Muscle of back (tissue), 11 donors: ENCODE results near the gene KRTAP4-2. TPM values are rescaled to one million over a fixed set of nuclear protein-coding genes. Genes with fewer than 3 reads are reported as not detected.
A peak's percentile ranks its signal among the peaks of the same experiment; 100 is the strongest.
"Not testable (repeated sequence)": the region's sequence is repeated elsewhere in the genome, so short reads cannot be mapped to it uniquely, and the experiment has no call there.

Experiments
- DNase-seq, 3 donors: peaks; one replicate each; pipeline versions ENCODE4 v3.0.0 to v3.0.0-alpha.2; 2013
- polyA plus RNA-seq, 10 donors: library from polyadenylated mRNA; unstranded; fragments of 120-200 nt; gene quantifications; one replicate each; pipeline ENCODE4 v1.2.1, GENCODE V29; 2013; ENCODE audit not compliant: insufficient read length in 10 of 10

KRTAP4-2 gene
- polyA plus RNA-seq, 10 donors, result not detected

DNA sequence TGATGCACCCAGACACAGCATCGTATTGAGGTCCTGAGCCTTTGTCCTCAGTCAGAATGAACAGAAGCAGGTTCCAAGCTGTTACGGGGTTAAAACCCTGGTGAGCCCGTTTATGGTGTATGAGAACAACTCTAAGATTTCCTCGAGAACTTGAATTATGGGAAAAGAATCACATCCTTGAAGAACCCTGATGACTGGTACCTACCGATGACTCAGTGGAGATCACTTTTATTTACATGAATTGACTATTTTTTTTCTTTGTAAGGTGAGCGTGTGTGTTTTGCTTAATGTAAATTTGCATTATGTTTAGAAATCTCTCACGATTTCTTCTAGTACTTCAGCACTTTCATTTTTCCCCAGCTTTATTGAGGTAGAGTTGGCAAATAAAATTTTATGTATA lies 14.2 kb downstream of the KRTAP4-2 start:
- no peak for DNase-seq

DNA sequence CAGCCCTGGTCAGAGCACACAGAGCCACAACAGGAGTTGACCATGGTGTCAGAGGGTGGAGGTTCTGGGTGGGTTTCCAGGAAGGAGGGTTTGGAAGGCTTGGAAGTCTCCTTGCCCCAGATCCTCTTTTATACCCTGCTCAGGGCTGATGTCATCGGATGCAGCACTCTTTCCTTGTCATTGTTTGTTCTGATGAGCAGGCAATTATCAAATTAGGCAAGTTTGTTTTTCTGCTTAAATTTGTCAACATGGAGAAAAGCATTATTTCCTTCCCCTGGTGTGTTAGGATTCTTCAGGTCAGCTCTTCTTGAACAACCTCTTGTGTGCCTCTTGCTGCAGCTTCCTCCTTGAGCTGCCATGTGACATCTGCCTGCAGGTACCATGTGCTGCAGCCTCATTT lies 17.4 kb downstream of the KRTAP4-2 start, which contains the start of gene KRTAP4-4:
Gene KRTAP4-4 (minus strand): TSS at position 101 of the 400 bp plus-strand sequence. CDS start 57 bp downstream, at position 44.
- DNase-seq, result no peak

DNA sequence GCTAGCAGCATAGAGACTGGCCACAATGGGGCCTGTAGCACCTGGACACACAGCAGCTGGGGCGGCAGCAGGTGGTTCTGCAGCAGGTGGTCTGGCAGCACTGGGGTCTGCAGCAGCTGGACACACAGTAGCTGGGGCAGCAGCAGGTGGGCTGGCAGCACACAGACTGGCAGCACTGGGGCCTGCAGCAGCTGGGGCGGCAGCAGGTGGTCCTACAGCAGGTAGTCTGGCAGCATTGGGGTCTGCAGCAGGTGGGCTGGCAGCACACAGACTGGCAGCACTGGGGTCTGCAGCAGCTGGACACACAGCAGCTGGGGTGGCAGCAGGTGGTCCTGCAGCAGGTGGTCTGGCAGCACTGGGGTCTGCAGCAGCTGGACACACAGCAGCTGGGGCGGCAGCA lies 17.8 kb downstream of the KRTAP4-2 start:
- not testable (repeated sequence) for DNase-seq

DNA sequence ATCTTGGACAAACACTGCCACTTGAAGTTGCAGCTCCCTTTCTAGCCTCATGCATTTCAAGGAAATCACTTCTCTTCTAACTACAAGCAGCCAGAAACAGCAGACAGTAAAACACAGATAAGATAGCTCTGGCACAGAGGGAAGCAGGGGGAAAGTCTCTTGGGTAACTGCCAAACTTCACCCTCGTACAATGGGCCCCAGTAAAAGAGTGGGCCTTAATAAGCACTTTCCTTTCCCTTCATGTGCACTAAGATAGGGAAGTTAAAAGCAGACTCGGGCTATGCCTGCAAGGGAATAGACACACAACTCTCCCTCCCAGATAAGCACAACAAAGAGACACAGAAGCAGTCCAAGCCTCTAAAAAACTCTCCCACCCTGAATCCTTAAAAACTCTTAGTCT lies 24.2 kb downstream of the KRTAP4-2 start:
- DNase-seq, result peak in 1 of 3 donors; percentile 11

DNA sequence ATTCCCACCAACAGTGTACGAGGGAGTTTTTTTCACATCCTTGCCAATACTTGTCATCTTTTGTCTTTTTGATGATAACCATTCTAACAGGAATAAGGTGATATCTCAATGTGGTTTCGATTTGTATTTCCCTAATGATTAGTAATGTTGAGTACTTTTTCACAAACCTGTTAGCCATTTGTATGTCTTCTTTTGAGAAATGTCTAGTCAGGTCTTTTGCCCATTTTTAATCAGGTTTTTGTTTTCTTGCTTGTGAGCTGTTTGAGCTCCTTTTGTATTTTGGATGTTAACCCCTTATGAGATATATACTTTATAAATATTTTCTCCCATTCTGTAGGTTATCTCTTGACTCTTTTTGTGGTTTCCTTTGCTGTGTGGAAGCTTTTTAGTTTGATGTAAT lies 26.5 kb downstream of the KRTAP4-2 start:
- no peak for DNase-seq

DNA sequence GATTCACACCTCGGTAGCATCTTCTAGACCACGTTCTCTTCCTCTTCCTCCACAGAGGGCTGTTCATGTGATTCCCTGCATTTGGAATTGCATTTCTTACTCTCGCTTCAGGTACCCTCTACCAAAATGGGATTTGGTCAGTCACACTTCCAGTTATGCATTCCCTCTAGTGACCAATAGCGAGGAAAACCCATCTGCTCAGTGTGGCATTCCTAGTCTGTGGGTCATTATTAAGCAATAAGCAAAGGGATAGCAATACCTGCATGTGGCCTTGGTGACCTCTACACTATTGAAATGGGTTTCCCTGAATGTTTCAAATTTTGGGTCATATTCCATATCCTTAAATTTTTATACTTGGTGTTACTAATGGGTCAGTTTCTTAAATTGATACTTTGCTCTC lies 28.0 kb downstream of the KRTAP4-2 start:
- DNase-seq, result no peak

DNA sequence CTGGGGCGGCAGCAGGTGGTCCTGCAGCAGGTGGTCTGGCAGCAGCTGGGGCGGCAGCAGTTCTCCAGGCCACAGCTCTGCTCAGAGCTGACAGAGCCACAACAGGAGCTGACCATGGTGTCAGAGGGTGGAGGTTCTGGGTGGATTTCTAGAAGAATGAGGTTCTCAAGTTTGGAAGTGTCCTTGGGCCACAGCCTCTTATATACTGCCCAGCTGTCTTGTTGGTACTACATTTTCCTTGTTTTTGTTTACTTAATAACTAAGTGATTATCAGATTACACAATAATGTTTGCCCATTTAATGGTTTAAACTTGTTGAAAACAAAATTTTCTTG lies 28.4 kb downstream of the KRTAP4-2 start, which contains the start of gene KRTAP4-5:
Gene KRTAP4-5 (minus strand): TSS at position 174 of the 334 bp plus-strand sequence. CDS start 58 bp downstream, at position 116.
- DNase-seq, result no peak

DNA sequence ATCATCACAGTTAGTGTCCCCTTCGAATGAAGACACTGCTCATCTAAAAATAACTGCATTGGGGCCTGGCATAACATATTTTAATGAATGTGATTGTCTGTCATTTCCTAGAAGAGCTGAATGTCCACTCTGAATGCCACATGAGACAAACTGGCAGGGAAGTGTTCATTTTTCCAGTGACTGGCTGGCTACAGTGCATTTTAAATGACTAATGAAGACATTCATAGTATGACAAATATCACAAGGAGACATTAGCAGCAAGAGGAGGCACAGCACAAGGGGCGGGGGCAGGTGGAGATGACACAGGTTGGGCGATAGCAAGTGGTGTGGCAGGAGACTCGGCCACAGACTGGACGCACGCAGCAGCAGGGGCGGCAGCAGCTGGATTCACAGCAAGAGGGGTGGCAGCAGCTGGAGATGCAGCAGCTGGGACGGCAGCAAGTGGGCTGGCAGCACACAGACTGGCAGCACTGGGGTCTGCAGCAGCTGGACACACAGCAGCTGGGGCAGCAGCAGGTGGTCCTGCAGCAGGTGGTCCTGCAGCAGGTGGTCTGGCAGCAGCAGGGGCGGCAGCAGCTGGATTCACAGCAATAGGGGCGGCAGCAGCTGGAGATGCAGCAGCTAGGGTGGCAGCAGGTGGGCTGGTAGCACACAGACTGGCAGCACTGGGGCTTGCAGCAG lies 28.9 kb downstream of the KRTAP4-2 start:
- not testable (repeated sequence) for DNase-seq

DNA sequence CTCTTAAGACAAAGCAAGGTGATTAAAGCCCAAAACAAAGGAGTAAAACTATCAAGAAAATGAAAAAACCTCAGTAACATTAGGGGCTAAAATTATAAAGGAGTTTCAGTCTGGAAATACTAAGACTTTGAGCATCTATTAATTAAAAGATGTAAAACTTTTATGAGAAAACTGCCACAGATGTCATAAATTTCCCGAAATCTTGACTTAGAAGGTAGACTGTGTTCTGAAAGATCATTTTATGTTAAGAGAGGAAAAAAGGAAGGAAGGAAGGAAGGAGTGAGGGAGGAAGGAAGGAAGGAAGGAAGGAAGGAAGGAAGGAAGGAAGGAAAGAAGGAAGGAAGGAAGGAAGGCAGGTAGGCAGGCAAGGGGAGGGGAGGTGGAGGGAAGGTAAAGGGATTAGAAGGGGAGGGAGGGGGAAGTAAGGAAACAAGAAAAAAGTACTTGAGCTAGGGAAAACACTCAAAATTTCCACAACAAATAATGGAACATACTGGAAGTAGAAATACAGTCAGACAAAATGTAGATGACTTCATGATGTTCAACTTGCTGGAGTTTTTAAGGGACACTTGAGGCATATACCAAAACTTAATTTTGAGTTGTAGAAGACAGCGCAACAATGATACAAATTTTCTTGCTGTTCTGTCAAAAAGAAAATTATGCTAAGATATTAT lies 30.4 kb downstream of the KRTAP4-2 start:
- DNase-seq, result no peak

DNA sequence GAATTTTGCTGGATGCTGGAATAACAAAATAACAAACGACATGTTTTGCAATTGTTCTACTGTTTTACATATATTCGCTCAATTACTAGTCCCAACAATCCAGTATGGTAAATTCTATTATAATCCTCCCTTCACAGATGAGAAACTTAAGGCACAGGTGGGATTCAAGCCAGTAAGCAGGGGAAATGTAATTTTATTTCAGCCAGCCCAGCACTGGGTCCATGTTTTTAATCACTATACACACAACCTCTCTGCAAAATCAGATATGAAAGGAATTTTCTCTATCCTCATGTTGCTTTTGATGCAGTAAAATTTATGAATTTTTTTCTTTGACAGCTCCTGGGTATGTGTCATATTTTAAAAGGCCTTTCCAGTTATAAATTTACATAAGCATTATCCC lies 32.8 kb downstream of the KRTAP4-2 start:
- DNase-seq, result no peak

DNA sequence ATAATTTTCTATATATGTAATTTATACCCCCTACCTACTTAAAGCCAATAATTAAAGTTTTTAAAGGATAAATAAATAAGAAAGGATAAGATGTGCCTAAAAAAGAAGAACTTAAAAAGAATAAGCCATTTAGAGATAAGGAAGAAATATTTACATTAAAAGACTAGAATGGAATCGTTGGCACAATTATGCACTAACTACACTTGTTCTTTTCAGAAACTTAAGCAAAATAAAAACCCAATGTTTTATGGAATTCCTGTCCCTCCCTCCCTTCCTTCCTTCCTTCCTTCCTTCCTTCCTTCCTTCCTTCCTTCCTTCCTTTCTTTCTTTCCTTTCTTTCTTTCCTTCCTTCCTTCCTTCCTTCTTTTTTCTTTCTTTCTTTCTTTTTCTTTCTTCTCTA lies 33.2 kb downstream of the KRTAP4-2 start:
- no peak for DNase-seq

DNA sequence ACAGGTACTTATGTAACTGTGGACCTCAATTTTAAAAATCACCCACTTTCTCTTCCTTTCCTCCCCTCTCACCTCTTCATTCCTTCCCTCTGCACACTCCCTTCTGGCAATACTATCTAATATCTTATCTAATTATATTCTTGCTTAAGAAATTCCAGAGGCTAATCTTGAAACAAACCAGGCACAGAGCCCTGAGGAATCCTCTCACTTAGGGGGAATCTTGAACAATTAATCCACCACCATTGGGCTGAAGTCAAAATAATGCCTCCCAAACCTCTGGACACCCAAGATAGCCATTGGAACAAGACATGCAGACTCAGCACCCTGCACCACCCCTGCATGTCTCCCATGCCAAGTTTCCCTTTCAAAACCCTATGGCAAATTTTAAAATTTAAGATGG lies 36.7 kb downstream of the KRTAP4-2 start:
- DNase-seq, result no peak

DNA sequence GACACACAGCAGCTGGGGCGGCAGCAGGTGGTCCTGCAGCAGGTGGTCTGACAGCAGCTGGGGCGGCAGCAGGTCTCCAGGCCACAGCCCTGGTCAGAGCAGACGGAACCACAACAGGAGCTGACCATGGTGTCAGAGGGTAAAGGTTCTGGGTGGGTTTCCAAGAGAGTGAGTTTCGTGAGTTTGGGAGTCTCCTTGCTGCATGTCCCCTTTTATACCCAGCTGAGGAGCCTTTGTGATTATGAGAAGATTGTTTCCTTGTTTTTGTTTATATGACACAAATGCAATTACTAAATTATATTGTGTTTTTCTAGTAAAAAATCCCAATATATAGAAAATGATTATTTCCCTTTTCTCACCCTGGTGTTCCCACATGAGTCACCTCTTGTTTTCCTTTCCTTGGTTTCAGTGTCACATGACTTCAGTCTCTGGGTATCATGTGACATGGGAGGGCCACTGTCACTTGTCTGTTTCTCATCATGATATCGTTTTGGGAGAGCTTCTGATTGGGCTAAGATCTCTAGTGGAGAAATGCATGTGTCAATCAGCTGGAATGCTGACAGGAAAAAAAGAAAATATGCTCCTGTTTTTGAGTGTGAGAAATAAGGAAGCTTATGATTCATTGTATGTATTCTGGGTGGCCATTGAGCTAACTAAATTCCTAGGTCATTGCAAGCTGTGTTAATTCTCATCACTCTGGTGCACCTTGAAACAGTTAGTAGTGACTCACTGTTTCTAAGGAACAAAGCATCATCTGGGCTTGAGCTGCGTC lies 37.5 kb downstream of the KRTAP4-2 start, which contains the start of gene KRTAP4-6:
Gene KRTAP4-6 (minus strand): TSS at position 185 of the 772 bp plus-strand sequence. CDS start 57 bp downstream, at position 128.
- peak in 1 of 3 donors; percentile 90 for DNase-seq

DNA sequence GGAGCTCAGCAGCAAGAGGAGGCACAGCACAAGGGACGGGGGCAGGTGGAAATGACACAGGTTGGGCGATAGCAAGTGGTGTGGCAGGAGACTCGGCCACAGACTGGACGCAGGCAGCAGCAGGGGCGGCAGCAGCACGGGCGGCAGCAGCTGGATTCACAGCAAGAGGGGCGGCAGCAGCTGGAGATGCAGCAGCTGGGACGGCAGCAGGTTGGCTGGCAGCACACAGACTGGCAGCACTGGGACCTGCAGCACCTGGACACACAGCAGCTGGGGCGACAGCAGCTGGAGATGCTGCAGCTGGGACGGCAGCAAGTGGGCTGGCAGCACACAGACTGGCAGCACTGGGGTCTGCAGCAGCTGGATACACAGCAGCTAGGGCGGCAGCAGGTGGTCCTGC lies 38.2 kb downstream of the KRTAP4-2 start:
- not testable (repeated sequence) for DNase-seq

DNA sequence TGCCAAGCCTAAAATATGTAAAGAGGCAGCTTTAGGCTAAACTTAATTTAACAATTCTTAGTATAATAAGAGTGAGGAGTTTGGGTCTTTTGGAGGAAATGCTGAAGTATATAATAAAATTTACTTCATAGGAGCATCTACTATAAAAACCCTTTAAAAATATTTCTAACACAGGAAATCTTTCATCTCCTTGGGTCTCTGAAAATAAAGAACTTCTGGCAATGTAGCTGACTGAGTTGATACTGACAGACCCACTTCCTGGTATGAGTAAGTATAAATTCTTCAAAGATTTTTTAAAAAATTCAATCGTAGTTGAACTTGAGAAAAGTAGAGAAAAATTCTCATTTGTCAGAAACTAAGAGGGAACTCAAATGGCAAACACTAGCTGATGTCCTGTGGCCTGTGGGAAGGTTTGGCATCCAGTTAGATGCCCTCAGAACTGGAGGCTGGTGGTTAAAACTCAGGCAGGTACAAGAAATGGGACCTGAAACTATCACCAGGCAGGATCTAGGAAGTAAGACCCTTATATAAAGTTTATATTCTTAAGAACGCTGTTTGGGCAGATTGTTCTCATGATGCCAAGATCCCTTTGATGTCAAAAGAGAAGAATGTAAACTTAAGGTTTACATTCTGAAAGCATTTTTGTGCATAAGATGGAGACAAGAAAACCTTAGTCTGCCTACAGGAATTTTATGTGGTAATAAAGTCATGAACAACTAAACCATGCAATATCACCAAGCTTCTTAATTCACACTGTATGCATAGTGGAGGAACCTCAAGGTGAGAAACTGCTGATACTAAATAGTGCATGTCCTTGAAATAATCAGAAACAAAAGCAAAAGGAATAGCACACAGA lies 43.9 kb downstream of the KRTAP4-2 start:
- no peak for DNase-seq

DNA sequence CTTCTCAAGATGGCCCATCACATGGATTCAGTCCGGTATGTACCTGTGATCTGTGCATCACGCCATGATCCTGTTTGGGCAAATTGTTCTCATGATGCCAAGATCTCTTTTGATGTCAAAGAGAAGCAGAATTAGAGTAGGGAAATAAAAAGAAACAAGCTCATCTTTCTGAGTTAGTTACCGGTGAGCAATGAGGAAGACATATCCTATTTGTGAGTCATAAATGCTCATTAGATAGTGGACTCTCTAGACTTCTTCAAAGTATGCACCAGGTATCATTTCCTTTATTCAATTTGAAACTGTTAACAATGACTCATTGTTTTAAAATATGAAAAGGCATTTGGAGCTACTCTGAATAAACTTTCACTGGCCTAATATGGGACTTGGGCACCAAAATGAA lies 46.0 kb downstream of the KRTAP4-2 start:
- DNase-seq, result no peak

Other genes with a start within 250 kb of the KRTAP4-2 start
- 1 to 10 TPM in 2 of 10 donors, under 1 TPM in 5, not detected in 3; 0.16 to 2.7 (median 0.22) TPM for gene KRT23, start 240.6 kb downstream of the KRTAP4-2 start, polyA plus RNA-seq
- 1 to 10 TPM; 2.9 to 9.6 (median 5.2) TPM for gene KRT39, start 211.3 kb downstream of the KRTAP4-2 start, polyA plus RNA-seq
- gene KRT40, start 193.9 kb downstream of the KRTAP4-2 start, polyA plus RNA-seq, result 10 to 100 TPM in 6 of 10 donors, 1 to 10 TPM in 4; 3.5 to 18.2 (median 10.4) TPM
- not detected for gene KRTAP3-3, start 184.1 kb downstream of the KRTAP4-2 start, polyA plus RNA-seq
- gene KRTAP3-2, start 178.3 kb downstream of the KRTAP4-2 start, polyA plus RNA-seq, result under 1 TPM in 9 of 10 donors, not detected in 1; 0.29 to 0.91 (median 0.58) TPM
- not detected for gene KRTAP3-1, start 169.1 kb downstream of the KRTAP4-2 start, polyA plus RNA-seq
- gene KRTAP1-5, start 151.0 kb downstream of the KRTAP4-2 start, polyA plus RNA-seq, result not detected
- not detected for gene KRTAP1-4, start 148.0 kb downstream of the KRTAP4-2 start, polyA plus RNA-seq
- under 1 TPM in 1 of 10 donors, not detected in 9; 0.25 TPM for gene KRTAP1-3, start 143.3 kb downstream of the KRTAP4-2 start, polyA plus RNA-seq
- not detected for gene KRTAP1-1, start 136.8 kb downstream of the KRTAP4-2 start, polyA plus RNA-seq
- gene KRTAP2-1, start 130.9 kb downstream of the KRTAP4-2 start, polyA plus RNA-seq, result not detected
- not detected for gene KRTAP2-2, start 123.0 kb downstream of the KRTAP4-2 start, polyA plus RNA-seq
- not detected for gene KRTAP2-3, start 118.1 kb downstream of the KRTAP4-2 start, polyA plus RNA-seq
- not detected for gene KRTAP2-4, start 112.3 kb downstream of the KRTAP4-2 start, polyA plus RNA-seq
- gene KRTAP4-7, start 94.1 kb downstream of the KRTAP4-2 start, polyA plus RNA-seq, result not detected
- gene KRTAP4-8, start 80.1 kb downstream of the KRTAP4-2 start, polyA plus RNA-seq, result not detected
- not detected for gene KRTAP4-16, start 76.0 kb downstream of the KRTAP4-2 start, polyA plus RNA-seq
- not detected for gene KRTAP4-9, start 72.8 kb downstream of the KRTAP4-2 start, polyA plus RNA-seq
- not detected for gene KRTAP4-11, start 59.8 kb downstream of the KRTAP4-2 start, polyA plus RNA-seq
- not detected for gene KRTAP4-12, start 54.0 kb downstream of the KRTAP4-2 start, polyA plus RNA-seq
- not detected for gene KRTAP4-6, start 37.7 kb downstream of the KRTAP4-2 start, polyA plus RNA-seq
- gene KRTAP4-5, start 28.4 kb downstream of the KRTAP4-2 start, polyA plus RNA-seq, result not detected
- gene KRTAP4-4, start 17.5 kb downstream of the KRTAP4-2 start, polyA plus RNA-seq, result not detected
- gene KRTAP4-3, start 10.0 kb downstream of the KRTAP4-2 start, polyA plus RNA-seq, result not detected
- gene KRTAP4-1, start 6.7 kb upstream of the KRTAP4-2 start, polyA plus RNA-seq, result not detected
- gene KRTAP9-1, start 11.7 kb upstream of the KRTAP4-2 start, polyA plus RNA-seq, result not detected
- not detected for gene KRTAP9-2, start 48.4 kb upstream of the KRTAP4-2 start, polyA plus RNA-seq
- not detected for gene KRTAP9-3, start 54.2 kb upstream of the KRTAP4-2 start, polyA plus RNA-seq
- not detected for gene KRTAP9-8, start 59.8 kb upstream of the KRTAP4-2 start, polyA plus RNA-seq
- gene KRTAP9-4, start 71.5 kb upstream of the KRTAP4-2 start, polyA plus RNA-seq, result not detected
- gene KRTAP9-9, start 77.2 kb upstream of the KRTAP4-2 start, polyA plus RNA-seq, result not detected
- gene KRTAP9-6, start 87.2 kb upstream of the KRTAP4-2 start, polyA plus RNA-seq, result under 1 TPM in 5 of 10 donors, not detected in 5; 0.15 to 0.30 (median 0.27) TPM
- not detected for gene KRTAP9-7, start 97.5 kb upstream of the KRTAP4-2 start, polyA plus RNA-seq
- not detected for gene KRTAP29-1, start 124.6 kb upstream of the KRTAP4-2 start, polyA plus RNA-seq
- gene KRTAP16-1, start 131.1 kb upstream of the KRTAP4-2 start, polyA plus RNA-seq, result not detected
- gene KRTAP17-1, start 137.5 kb upstream of the KRTAP4-2 start, polyA plus RNA-seq, result not detected
- not detected for gene KRT33A, start 172.6 kb upstream of the KRTAP4-2 start, polyA plus RNA-seq
- under 1 TPM in 6 of 10 donors, not detected in 4; 0.09 to 0.26 (median 0.18) TPM for gene KRT33B, start 191.6 kb upstream of the KRTAP4-2 start, polyA plus RNA-seq
- gene KRT34, start 204.1 kb upstream of the KRTAP4-2 start, polyA plus RNA-seq, result under 1 TPM in 1 of 10 donors, not detected in 9; 0.12 TPM
- 1 to 10 TPM; 3.3 to 6.5 (median 4.7) TPM for gene KRT31, start 219.4 kb upstream of the KRTAP4-2 start, polyA plus RNA-seq
- gene KRT37, start 246.4 kb upstream of the KRTAP4-2 start, polyA plus RNA-seq, result not detected